Heart right ventricle (tissue), 16 donors: ENCODE results near the gene LONP2. TPM values are rescaled to one million over a fixed set of nuclear protein-coding genes. Genes with fewer than 3 reads are reported as not detected.
"Not testable (repeated sequence)": the region's sequence is repeated elsewhere in the genome, so short reads cannot be mapped to it uniquely, and the experiment has no call there.

Experiments
- ATAC-seq, 8 donors: fragments of 200-7000 bp; cut with Tn5 transposase; one replicate each; pipeline ENCODE4 v1.9.1; 2020; ENCODE audit warnings: mild to moderate bottlenecking in 8 of 8, moderate library complexity in 8 of 8, moderate number of reproducible peaks in 1 of 8
- DNase-seq, 2 donors: peaks; one replicate each; pipeline ENCODE4 v3.0.0-alpha.2; 2020
- H3K27ac ChIP-seq, 10 donors: fragments of 200-600 bp; sonication (generic) in 2 of 10; one replicate each; pipeline versions ENCODE4 v1.5.0 to v1.8.0; 2020 to 2022; ENCODE audit warnings: mild to moderate bottlenecking in 3 of 10
- H3K27me3 ChIP-seq, 7 donors: fragments of 200-600 bp; one replicate each; pipeline ENCODE4 v1.8.0; 2021 to 2022; ENCODE audit warnings: mild to moderate bottlenecking in 2 of 7
- H3K36me3 ChIP-seq, 9 donors: fragments of 200-600 bp; sonication (generic) in 1 of 9; one replicate each; pipeline versions ENCODE4 v1.5.0 to v1.8.0; 2020 to 2022; ENCODE audit warnings: mild to moderate bottlenecking in 2 of 9
- H3K4me1 ChIP-seq, 9 donors: fragments of 200-600 bp; sonication (generic) in 1 of 9; one replicate each; pipeline versions ENCODE4 v1.5.0 to v1.8.0; 2020 to 2022; ENCODE audit warnings: mild to moderate bottlenecking in 4 of 9
- H3K4me3 ChIP-seq, 10 donors: fragments of 200-600 bp; sonication (generic) in 2 of 10; one replicate each; pipeline versions ENCODE4 v1.5.0 to v1.8.0; 2020 to 2022; ENCODE audit warnings: mild to moderate bottlenecking in 7 of 10, moderate library complexity in 2 of 10
- H3K9me3 ChIP-seq, 11 donors: fragments of 200-600 bp in 10 of 11; sonication (generic) in 2 of 11; one replicate each; pipeline versions ENCODE4 v1.5.0 to v1.8.0; 2013 to 2022; ENCODE audit warnings: mild to moderate bottlenecking in 2 of 11, control low read depth in 1 of 11, moderate library complexity in 1 of 11
- WGBS, 2 donors: extraction: QIAGEN DNeasy Blood & Tissue Kit; methylation state at CpG; one replicate each; pipeline ENCODE4 v1.1.7; 2013; ENCODE audit warnings: inconsistent platforms in 1 of 2; 5-methylcytosine and 5-hydroxymethylcytosine counted together
- intact Hi-C, 10 donors: fragments of 100-400 bp; cut with DNase I; formaldehyde crosslinking; loops; one replicate each; pipeline versions ENCODE4 v1.11.1 to v1.14.2; 2022
- polyA plus RNA-seq, 2 donors: library from polyadenylated mRNA; stranded (reverse); fragments of 200-250 nt; gene quantifications; one replicate each; pipeline ENCODE4 v1.2.3, GENCODE V29; 2013
- total RNA-seq, 10 donors: library from RNA; stranded (reverse); fragmentation: NEBNext Ultra II Directional in 3 of 10; extraction: Animal tissue kit (Norgen Biotek cat#: 25700) in 3 of 10; gene quantifications; one replicate each; pipeline versions ENCODE4 v1.2.1 to v1.2.4, GENCODE V29; 2021 to 2023
- TF ChIP-seq, protein P1 (sequence below), 9 donors: fragments of 200-600 bp; sonication (generic) in 2 of 9; IDR thresholded peaks; one replicate each; pipeline versions ENCODE4 v1.5.0 to v1.8.0; 2021 to 2022; ENCODE audit warnings: antibody characterized with exemption in 9 of 9, mild to moderate bottlenecking in 5 of 9, moderate library complexity in 1 of 9
- donor health status: Arrhythmogenic right ventricular cardiomyopathy.
- donor health status: ischemic (EF 13 %, LVEDD 7.1; RV severe dilation, severe dysfunction).
- donor health status: healthy with polysubstance abuse.
- donor health status: DM: no; HTN: yes; CAD: no.
- donor health status: DM: no; HTN: no; CAD: no.
- donor health status: ischemic (EF 25% LVEDD 6.9; RV normal size, moderate dysfunction).
- donor health status: ischemic (EF 25% LVEDD 5.7; RV mildly dilated, moderate dysfunction).
- donor health status: healthy.
- donor health status: DM: yes; HTN: yes; CAD: no.
- donor health status: Ischemic cardiomyopathy.
- donor health status: ischemic (EF 35%, LVEDD 5.7; RV mildly dilated, moderate dysfunction).
- donor health status: nonischemic (EF 11% LVEDD 7.7; RV severe dilation, severe dysfunction).
- donor health status: DM: yes; HTN: yes; CAD: no.
- donor health status: PGD.
- donor health status: ischemic (EF 29% LVEDD 5.4; RV normal size, mild dysfunction).
- donor health status: nonischemic (EF 23%, LVEDD 6.1; RV moderate dilation, normal function).

Gene LONP2
- total and polyA plus RNA-seq, 12 donors, result 16.5 to 86.6 (median 74.5) TPM

DNA sequence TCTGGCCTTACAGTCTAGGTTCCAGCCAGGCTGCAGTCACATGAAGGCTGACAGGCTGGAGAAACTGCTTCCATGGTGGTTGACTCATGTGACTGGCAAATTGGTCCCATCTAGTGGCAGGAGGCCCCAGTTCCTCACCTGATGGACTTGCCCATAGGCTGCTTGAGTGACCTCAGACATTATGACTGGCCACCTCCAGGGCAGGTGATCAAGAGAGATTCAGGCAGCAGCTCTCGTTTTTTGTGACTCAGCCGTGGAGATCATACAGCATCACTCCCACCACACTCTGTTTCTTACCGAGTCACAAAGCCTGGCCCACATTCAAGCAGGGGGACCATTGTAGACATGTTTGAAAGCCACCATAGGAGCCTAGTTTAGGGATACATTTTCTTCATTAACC, 106.6 kb downstream of the LONP2 start:
- no peak overlapping the region for H3K27ac ChIP-seq
- peaks cover 0 to 14% (median 7%) of the 10 kb centered on the region in 9 donors for H3K4me1 ChIP-seq
- DNase-seq (no peak), ATAC-seq (no peak)
- TF ChIP-seq, protein P1, sequence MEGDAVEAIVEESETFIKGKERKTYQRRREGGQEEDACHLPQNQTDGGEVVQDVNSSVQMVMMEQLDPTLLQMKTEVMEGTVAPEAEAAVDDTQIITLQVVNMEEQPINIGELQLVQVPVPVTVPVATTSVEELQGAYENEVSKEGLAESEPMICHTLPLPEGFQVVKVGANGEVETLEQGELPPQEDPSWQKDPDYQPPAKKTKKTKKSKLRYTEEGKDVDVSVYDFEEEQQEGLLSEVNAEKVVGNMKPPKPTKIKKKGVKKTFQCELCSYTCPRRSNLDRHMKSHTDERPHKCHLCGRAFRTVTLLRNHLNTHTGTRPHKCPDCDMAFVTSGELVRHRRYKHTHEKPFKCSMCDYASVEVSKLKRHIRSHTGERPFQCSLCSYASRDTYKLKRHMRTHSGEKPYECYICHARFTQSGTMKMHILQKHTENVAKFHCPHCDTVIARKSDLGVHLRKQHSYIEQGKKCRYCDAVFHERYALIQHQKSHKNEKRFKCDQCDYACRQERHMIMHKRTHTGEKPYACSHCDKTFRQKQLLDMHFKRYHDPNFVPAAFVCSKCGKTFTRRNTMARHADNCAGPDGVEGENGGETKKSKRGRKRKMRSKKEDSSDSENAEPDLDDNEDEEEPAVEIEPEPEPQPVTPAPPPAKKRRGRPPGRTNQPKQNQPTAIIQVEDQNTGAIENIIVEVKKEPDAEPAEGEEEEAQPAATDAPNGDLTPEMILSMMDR (IDR thresholded peaks at IDR 0.05), result no peak
- H3K4me3 ChIP-seq, result no peak overlapping the region
- peaks cover 0 to 87% (median 25%) of the 10 kb centered on the region in 9 donors for H3K36me3 ChIP-seq
- intact Hi-C loops, result loop anchor here in 8 of 10 donors (1.0 to 10.0 kb wide), 5 partner anchors 32 to 274 kb away; no protein-coding TSS in a partner anchor
- H3K27me3 ChIP-seq, result no peaks in the 10 kb centered on the region
- WGBS, 2 donors, result 67 to 88% methylated on average over 3 of the region's 3 CpGs
- H3K9me3 ChIP-seq, result no peaks in the 10 kb centered on the region

DNA sequence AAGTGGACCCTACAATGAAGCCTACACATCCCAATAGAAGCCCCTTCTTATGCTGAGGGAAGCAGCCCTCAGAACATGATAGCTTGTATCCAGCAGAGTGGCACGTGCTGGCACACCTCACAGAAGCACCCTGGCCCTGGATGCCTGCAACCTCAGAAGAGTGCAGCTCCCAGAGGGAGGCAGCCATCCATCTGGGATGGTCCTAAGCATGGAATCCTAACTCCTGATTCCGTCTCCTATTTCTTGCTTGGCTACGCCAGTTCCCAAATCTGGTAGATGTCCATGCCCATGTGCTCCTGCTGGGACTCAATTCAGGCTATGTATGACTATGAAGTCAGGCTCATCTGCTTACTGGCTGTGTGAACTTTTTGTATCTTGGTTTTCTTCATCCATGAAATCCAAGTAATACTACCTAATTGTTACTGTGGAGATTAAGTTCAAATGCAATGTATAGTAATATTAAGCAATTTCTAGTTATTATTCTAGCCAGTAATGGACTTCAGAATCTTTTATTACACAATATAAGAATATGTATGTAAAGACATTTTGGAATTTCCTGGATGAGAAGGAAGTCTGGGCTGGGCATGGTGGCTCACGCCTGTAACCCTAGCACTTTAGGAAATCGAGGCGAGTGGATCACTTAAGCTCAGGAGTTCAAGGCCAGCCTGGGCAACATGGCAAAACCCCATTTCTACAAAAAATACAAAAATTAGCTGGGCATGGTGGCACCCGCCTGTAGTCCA, 108.7 kb downstream of the LONP2 start:
- Histone ChIP-seq H3K4me3 (no peak overlapping the region), H3K27ac (no peak overlapping the region), H3K36me3 (peaks cover 0 to 84% (median 25%) of the 10 kb centered on the region in 9 donors), H3K9me3 (no peaks in the 10 kb centered on the region), H3K4me1 (peaks cover 0 to 30% (median 9%) of the 10 kb centered on the region in 9 donors), H3K27me3 (no peaks in the 10 kb centered on the region)
- 79 to 83% methylated on average over 7 of the region's 7 CpGs for WGBS, 2 donors
- DNase-seq (no peak), ATAC-seq (peak in 4 of 8 donors; percentile 12 to 39 (median 36))
- intact Hi-C loops, result loop anchor here in 9 of 10 donors (1.0 to 10.0 kb wide), 7 partner anchors 189 to 278 kb away; no protein-coding TSS in a partner anchor
- TF ChIP-seq, protein P1 (IDR thresholded peaks at IDR 0.05), result no peak

DNA sequence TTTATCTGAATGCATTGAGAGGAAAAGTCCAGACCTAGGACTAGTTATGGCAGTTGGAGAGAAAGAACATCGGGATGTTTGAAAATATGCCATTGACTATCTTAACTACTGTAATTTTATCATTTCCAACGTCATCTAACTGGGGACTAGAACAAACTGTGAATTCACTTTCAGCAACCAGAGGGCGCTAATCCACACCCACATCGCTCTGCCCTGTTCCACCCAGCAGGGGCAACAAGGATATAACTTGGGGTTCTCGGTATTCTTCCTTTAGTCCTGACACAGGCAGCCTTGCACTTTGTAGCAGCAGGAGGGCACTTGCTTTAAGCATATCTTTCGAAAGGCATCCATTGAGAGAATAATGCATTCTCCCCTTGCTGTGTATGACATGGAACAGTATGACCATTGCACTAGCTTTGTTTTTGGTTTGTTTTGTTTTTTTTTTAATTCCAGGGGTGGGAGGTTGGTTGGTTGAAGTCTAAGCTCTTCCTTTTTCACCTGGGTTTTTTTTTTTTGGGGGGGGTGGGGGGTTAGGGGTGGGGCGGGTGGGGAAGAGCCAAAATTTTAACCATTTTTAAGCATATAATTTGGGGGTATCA, 109.6 kb downstream of the LONP2 start:
- TF ChIP-seq, protein P1 (IDR thresholded peaks at IDR 0.05), result peak; percentile 72 to 91 (median 87)
- peak in 1 of 2 donors; percentile 61 for DNase-seq

DNA sequence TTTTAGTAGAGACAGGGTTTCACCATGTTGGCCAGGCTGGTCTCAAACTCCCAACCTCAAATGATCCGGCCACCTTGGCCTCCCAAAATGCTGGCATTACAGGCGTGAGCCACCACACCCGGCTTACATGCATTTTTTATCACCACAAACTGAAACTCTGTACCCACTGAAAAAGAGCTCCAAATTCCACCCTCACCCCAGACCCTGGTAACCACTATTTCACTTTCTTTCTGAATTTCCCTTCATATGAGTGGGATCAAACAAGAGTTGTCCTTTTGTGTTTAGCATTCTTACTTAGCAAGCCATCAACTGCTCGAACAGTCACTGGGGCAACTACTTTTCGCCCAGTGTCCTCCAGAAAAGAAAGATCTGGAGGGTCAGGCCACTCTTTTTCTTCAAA, 110.3 kb downstream of the LONP2 start:
- DNase-seq, ATAC-seq, H3K27me3 ChIP-seq, H3K4me3 ChIP-seq, H3K27ac ChIP-seq, H3K9me3 ChIP-seq: not testable (repeated sequence)
- H3K36me3 ChIP-seq, result peaks cover 0 to 84% (median 25%) of the 10 kb centered on the region in 9 donors
- intact Hi-C loops, result loop anchor here in 8 of 10 donors (5.0 to 10.0 kb wide), 4 partner anchors 188 to 270 kb away; no protein-coding TSS in a partner anchor
- WGBS, 2 donors, result 97 to 99% methylated on average over 5 of the region's 5 CpGs
- peaks cover 0 to 30% (median 9%) of the 10 kb centered on the region in 9 donors for H3K4me1 ChIP-seq

More for the DNA sequence above, 109.6 kb downstream of the LONP2 start:
- Histone ChIP-seq H3K4me1 (peaks cover 0 to 30% (median 9%) of the 10 kb centered on the region in 9 donors), H3K27ac (no peak overlapping the region), H3K27me3 (no peaks in the 10 kb centered on the region), H3K36me3 (peaks cover 0 to 84% (median 25%) of the 10 kb centered on the region in 9 donors), H3K4me3 (no peak overlapping the region), H3K9me3 (no peaks in the 10 kb centered on the region)
- peak; percentile 73 to 87 (median 85) for ATAC-seq
- WGBS, 2 donors, result 17 to 27% methylated on average over 7 of the region's 7 CpGs
- intact Hi-C loops, result loop anchor here in 9 of 10 donors (1.0 to 10.0 kb wide), 7 partner anchors 189 to 277 kb away; no protein-coding TSS in a partner anchor
